C1 segment of cervical spinal cord (tissue), 14 donors: ENCODE data around the gene KIFC3.
"Not testable (repeated sequence)": the region's sequence is repeated elsewhere in the genome, so short reads cannot be mapped to it uniquely, and the experiment has no call there.

Experiments used
- DNase-seq, 14 donors: peaks; one replicate each; lab custom pipeline; 2025; lab: John Stamatoyannopoulos, UW

KIFC3 gene

GRCh38 chr16:57802341-57803133 is at the start of gene KIFC3:
Gene KIFC3 (minus strand): TSS chr16:57802491. CDS start chr16:57798243, 4,248 bp downstream.
- peak in 12 of 14 donors; percentile 27 to 84 (median 68) for DNase-seq

GRCh38 chr16:57848181-57848580 is 45.9 kb upstream of the KIFC3 start:
- DNase-seq, result no peak

GRCh38 chr16:57846931-57847330 is 44.6 kb upstream of the KIFC3 start:
- not testable (repeated sequence) for DNase-seq

- no peak for DNase-seq
These were observed 43.9 kb upstream of the KIFC3 start for GRCh38 chr16:57846078-57846697.

- DNase-seq, result no peak
These were observed 42.8 kb upstream of the KIFC3 start for GRCh38 chr16:57845115-57845514.

GRCh38 chr16:57844416-57845030 is 42.2 kb upstream of the KIFC3 start:
- no peak for DNase-seq

GRCh38 chr16:57843400-57843799 is 41.1 kb upstream of the KIFC3 start:
- DNase-seq, result no peak

- no peak for DNase-seq
These were observed 40.3 kb upstream of the KIFC3 start for GRCh38 chr16:57842601-57843000.

- no peak for DNase-seq
These were observed 38.5 kb upstream of the KIFC3 start for GRCh38 chr16:57840833-57841232.

GRCh38 chr16:57838161-57838560 is 35.9 kb upstream of the KIFC3 start:
- DNase-seq, result no peak

- DNase-seq, result no peak
These were observed 35.2 kb upstream of the KIFC3 start for GRCh38 chr16:57837305-57838125.

GRCh38 chr16:57835439-57835838 is 33.1 kb upstream of the KIFC3 start:
- not testable (repeated sequence) for DNase-seq

- DNase-seq, result no peak
These were observed 32.6 kb upstream of the KIFC3 start for GRCh38 chr16:57834936-57835335.

GRCh38 chr16:57830890-57831484 is 28.7 kb upstream of the KIFC3 start:
- no peak for DNase-seq

GRCh38 chr16:57829969-57830360 is 27.7 kb upstream of the KIFC3 start:
- no peak for DNase-seq

- DNase-seq, result no peak
These were observed 26.2 kb upstream of the KIFC3 start for GRCh38 chr16:57828272-57829161.

- DNase-seq, result no peak
These were observed 24.7 kb upstream of the KIFC3 start for GRCh38 chr16:57826706-57827625.

GRCh38 chr16:57826052-57826451 is 23.8 kb upstream of the KIFC3 start:
- no peak for DNase-seq

- DNase-seq, result no peak
These were observed 23.2 kb upstream of the KIFC3 start for GRCh38 chr16:57825298-57826044.
